ENCODE results near the gene COG2.
"Not testable (repeated sequence)": the region's sequence is repeated elsewhere in the genome, so short reads cannot be mapped to it uniquely, and the experiment has no call there.

The COG2 gene

GRCh38 chr1:230627767-230628166, 14.5 kb upstream of the COG2 start:
- no peak for DNase-seq (ENCODE audit: low read depth)

- no peak for DNase-seq (ENCODE audit: low read depth)
Measured at GRCh38 chr1:230629511-230629910, 12.8 kb upstream of the COG2 start.

- no peak for DNase-seq (ENCODE audit: low read depth)
Measured at GRCh38 chr1:230631477-230631876, 10.8 kb upstream of the COG2 start.

- no peak for DNase-seq (ENCODE audit: low read depth)
Measured at GRCh38 chr1:230632273-230632873, 9.9 kb upstream of the COG2 start.

- DNase-seq (ENCODE audit: low read depth), result no peak
Measured at GRCh38 chr1:230633469-230633868, 8.8 kb upstream of the COG2 start.

GRCh38 chr1:230634384-230634783, 7.9 kb upstream of the COG2 start:
- no peak for DNase-seq (ENCODE audit: low read depth)

GRCh38 chr1:230636575-230637148, 5.6 kb upstream of the COG2 start:
- no peak for DNase-seq (ENCODE audit: low read depth)

GRCh38 chr1:230639714-230640209, 2.5 kb upstream of the COG2 start:
- DNase-seq (ENCODE audit: low read depth), result no peak

- DNase-seq (ENCODE audit: low read depth), result no peak
Measured at GRCh38 chr1:230641346-230641745, 935 bp upstream of the COG2 start.

- DNase-seq (ENCODE audit: low read depth), result no peak
Measured at GRCh38 chr1:230641900-230642262, 400 bp upstream of the COG2 start.

GRCh38 chr1:230643908-230644307, 1.6 kb downstream of the COG2 start:
- no peak for DNase-seq (ENCODE audit: low read depth)

GRCh38 chr1:230646710-230647302, 4.5 kb downstream of the COG2 start:
- DNase-seq (ENCODE audit: low read depth), result no peak

- DNase-seq (ENCODE audit: low read depth), result no peak
Measured at GRCh38 chr1:230647321-230647720, 5.0 kb downstream of the COG2 start.

- no peak for DNase-seq (ENCODE audit: low read depth)
Measured at GRCh38 chr1:230648114-230648513, 5.8 kb downstream of the COG2 start.

GRCh38 chr1:230650300-230650699, 8.0 kb downstream of the COG2 start:
- DNase-seq (ENCODE audit: low read depth), result no peak

- no peak for DNase-seq (ENCODE audit: low read depth)
Measured at GRCh38 chr1:230651235-230651634, 9.0 kb downstream of the COG2 start.

GRCh38 chr1:230656719-230657118, 14.4 kb downstream of the COG2 start:
- DNase-seq (ENCODE audit: low read depth), result not testable (repeated sequence)

- DNase-seq (ENCODE audit: low read depth), result not testable (repeated sequence)
Measured at GRCh38 chr1:230658103-230658502, 15.8 kb downstream of the COG2 start.

- DNase-seq (ENCODE audit: low read depth), result no peak
Measured at GRCh38 chr1:230658691-230659090, 16.4 kb downstream of the COG2 start.

- DNase-seq (ENCODE audit: low read depth), result no peak
Measured at GRCh38 chr1:230661976-230662375, 19.7 kb downstream of the COG2 start.

GRCh38 chr1:230668227-230668626, 25.9 kb downstream of the COG2 start:
- DNase-seq (ENCODE audit: low read depth), result no peak

GRCh38 chr1:230669543-230669942, 27.3 kb downstream of the COG2 start:
- no peak for DNase-seq (ENCODE audit: low read depth)

GRCh38 chr1:230674581-230674980, 32.3 kb downstream of the COG2 start:
- no peak for DNase-seq (ENCODE audit: low read depth)

GRCh38 chr1:230677200-230677599, 34.9 kb downstream of the COG2 start:
- no peak for DNase-seq (ENCODE audit: low read depth)

All from stimulated activated CD8-positive, alpha-beta memory T cell treated with anti-CD3 and anti-CD28 coated beads, Interleukin-12 subunit alpha, Interleukin-12 subunit beta, amount 100 ng/mL, for 4 hours (primary cell).